ENCODE results near the gene EPHA10.

The EPHA10 gene

GRCh38 chr1:37732111-37732780 lies 32.7 kb downstream of the EPHA10 start:
- no peak overlapping the region for H2AFZ ChIP-seq (ENCODE audit: low read depth)
- H3K27ac ChIP-seq, result no peak overlapping the region
- TF ChIP-seq CTCF (conservative IDR thresholded peaks at IDR 0.05; ENCODE audit: low read depth, low read length), result no peak
- no peak overlapping the region for H3K9ac ChIP-seq
- no peak overlapping the region for H3K4me3 ChIP-seq (IDR thresholded peaks at IDR 0.05; ENCODE audit: insufficient read depth, low read depth, low read length)
- no peaks in the 10 kb centered on the region for H3K79me2 ChIP-seq (ENCODE audit: insufficient read depth, low read depth)
- H4K20me1 ChIP-seq (ENCODE audit: insufficient read depth), result no peaks in the 10 kb centered on the region
- no peak overlapping the region for H3K4me2 ChIP-seq
- no peaks in the 10 kb centered on the region for H3K4me1 ChIP-seq (ENCODE audit: low read depth, poor library complexity, severe bottlenecking)
- H3K27me3 ChIP-seq (ENCODE audit: insufficient read depth, low read depth), result no peaks in the 10 kb centered on the region; the same call in 1 of the 2 replicates
- H3K36me3 ChIP-seq (ENCODE audit: insufficient read depth), result no peaks in the 10 kb centered on the region

GRCh38 chr1:37731312-37732019 lies 33.5 kb downstream of the EPHA10 start:
- no peak for TF ChIP-seq CTCF (conservative IDR thresholded peaks at IDR 0.05; ENCODE audit: low read depth, low read length)
- Histone ChIP-seq H3K9ac (no peak overlapping the region), H3K4me2 (no peak overlapping the region), H3K79me2 (ENCODE audit: insufficient read depth, low read depth) (no peaks in the 10 kb centered on the region), H3K4me1 (ENCODE audit: low read depth, poor library complexity, severe bottlenecking) (no peaks in the 10 kb centered on the region), H3K36me3 (ENCODE audit: insufficient read depth) (no peaks in the 10 kb centered on the region), H3K27me3 (ENCODE audit: insufficient read depth, low read depth) (no peaks in the 10 kb centered on the region; the same call in 1 of the 2 replicates), H2AFZ (ENCODE audit: low read depth) (no peak overlapping the region), H4K20me1 (ENCODE audit: insufficient read depth) (no peaks in the 10 kb centered on the region), H3K27ac (no peak overlapping the region), H3K4me3 (IDR thresholded peaks at IDR 0.05; ENCODE audit: insufficient read depth, low read depth, low read length) (no peak overlapping the region)

- Histone ChIP-seq H4K20me1 (ENCODE audit: insufficient read depth) (no peaks in the 10 kb centered on the region), H3K4me2 (no peak overlapping the region), H3K36me3 (ENCODE audit: insufficient read depth) (no peaks in the 10 kb centered on the region), H3K4me1 (ENCODE audit: low read depth, poor library complexity, severe bottlenecking) (no peaks in the 10 kb centered on the region), H3K27ac (no peak overlapping the region), H3K79me2 (ENCODE audit: insufficient read depth, low read depth) (no peaks in the 10 kb centered on the region), H3K9ac (no peak overlapping the region), H2AFZ (ENCODE audit: low read depth) (no peak overlapping the region), H3K27me3 (ENCODE audit: insufficient read depth, low read depth) (no peaks in the 10 kb centered on the region; the same call in 1 of the 2 replicates), H3K4me3 (IDR thresholded peaks at IDR 0.05; ENCODE audit: insufficient read depth, low read depth, low read length) (no peak overlapping the region)
- no peak for TF ChIP-seq CTCF (conservative IDR thresholded peaks at IDR 0.05; ENCODE audit: low read depth, low read length)
These were observed 34.5 kb downstream of the EPHA10 start for GRCh38 chr1:37730376-37730775.

- Histone ChIP-seq H3K9ac (no peak overlapping the region), H3K27me3 (ENCODE audit: insufficient read depth, low read depth) (no peaks in the 10 kb centered on the region; the same call in 1 of the 2 replicates), H3K27ac (no peak overlapping the region)
These were observed 36.5 kb downstream of the EPHA10 start for GRCh38 chr1:37728416-37728815.

More at GRCh38 chr1:37728416-37728815, 36.5 kb downstream of the EPHA10 start:
- Histone ChIP-seq H3K4me1 (ENCODE audit: low read depth, poor library complexity, severe bottlenecking) (no peaks in the 10 kb centered on the region), H3K79me2 (ENCODE audit: insufficient read depth, low read depth) (no peaks in the 10 kb centered on the region), H4K20me1 (ENCODE audit: insufficient read depth) (no peaks in the 10 kb centered on the region), H3K4me3 (IDR thresholded peaks at IDR 0.05; ENCODE audit: insufficient read depth, low read depth, low read length) (no peak overlapping the region), H2AFZ (ENCODE audit: low read depth) (no peak overlapping the region), H3K4me2 (no peak overlapping the region), H3K36me3 (ENCODE audit: insufficient read depth) (no peaks in the 10 kb centered on the region)
- TF ChIP-seq CTCF (conservative IDR thresholded peaks at IDR 0.05; ENCODE audit: low read depth, low read length), result no peak
